Thyroid gland (tissue), 4 donors: ENCODE data around the gene GALNT18.

Experiments
- CTCF ChIP-seq, 6 experiments: fragments of 200-600 bp in 3 of 6; fragments of 450-650 bp in 3 of 6; sonication (generic) in 3 of 6; IDR thresholded peaks; one replicate each; pipeline ENCODE4 v1.5.1; 2016 to 2019; ENCODE audit warnings: antibody characterized with exemption in 6 of 6, mild to moderate bottlenecking in 2 of 6, inconsistent platforms in 1 of 6, moderate library complexity in 1 of 6
- POLR2A ChIP-seq, 2 donors: fragments of 450-650 bp; IDR thresholded peaks; one replicate each; pipeline ENCODE4 v1.6.1; 2017; ENCODE audit warnings: antibody characterized with exemption in 2 of 2, mild to moderate bottlenecking in 2 of 2, moderate library complexity in 1 of 2

GRCh38 chr11:11421509-11421908 is 200.3 kb downstream of the GALNT18 start:
- TF ChIP-seq CTCF (IDR thresholded peaks at IDR 0.05) (no peak), POLR2A (IDR thresholded peaks at IDR 0.05) (no peak)
